Hepatocyte (in vitro differentiated cells): ENCODE data around the gene MYH7B.

Experiments used
- CTCF ChIP-seq: fragments of 200-600 bp; sonication (generic); IDR thresholded peaks from 2 replicates; pipeline ENCODE4 v1.5.1; 2016; ENCODE audit warnings: antibody characterized with exemption, mild to moderate bottlenecking; ENCODE audit not compliant: poor library complexity
- EZH2phosphoT487 ChIP-seq: fragments of 200-600 bp; sonication (generic); IDR thresholded peaks from one replicate; pipeline ENCODE4 v1.6.1; 2018; ENCODE audit warnings: antibody characterized with exemption, mild to moderate bottlenecking, low read depth, moderate library complexity; ENCODE audit not compliant: unreplicated experiment, severe bottlenecking

- TF ChIP-seq EZH2phosphoT487 (no peak), CTCF (no peak)
These were observed 12.5 kb downstream of the MYH7B start for GRCh38 chr20:34968042-34968775.
